ENCODE data around the gene APOBEC3B.
A peak's percentile ranks its signal among the peaks of the same experiment; 100 is the strongest.

Gene APOBEC3B

DNA sequence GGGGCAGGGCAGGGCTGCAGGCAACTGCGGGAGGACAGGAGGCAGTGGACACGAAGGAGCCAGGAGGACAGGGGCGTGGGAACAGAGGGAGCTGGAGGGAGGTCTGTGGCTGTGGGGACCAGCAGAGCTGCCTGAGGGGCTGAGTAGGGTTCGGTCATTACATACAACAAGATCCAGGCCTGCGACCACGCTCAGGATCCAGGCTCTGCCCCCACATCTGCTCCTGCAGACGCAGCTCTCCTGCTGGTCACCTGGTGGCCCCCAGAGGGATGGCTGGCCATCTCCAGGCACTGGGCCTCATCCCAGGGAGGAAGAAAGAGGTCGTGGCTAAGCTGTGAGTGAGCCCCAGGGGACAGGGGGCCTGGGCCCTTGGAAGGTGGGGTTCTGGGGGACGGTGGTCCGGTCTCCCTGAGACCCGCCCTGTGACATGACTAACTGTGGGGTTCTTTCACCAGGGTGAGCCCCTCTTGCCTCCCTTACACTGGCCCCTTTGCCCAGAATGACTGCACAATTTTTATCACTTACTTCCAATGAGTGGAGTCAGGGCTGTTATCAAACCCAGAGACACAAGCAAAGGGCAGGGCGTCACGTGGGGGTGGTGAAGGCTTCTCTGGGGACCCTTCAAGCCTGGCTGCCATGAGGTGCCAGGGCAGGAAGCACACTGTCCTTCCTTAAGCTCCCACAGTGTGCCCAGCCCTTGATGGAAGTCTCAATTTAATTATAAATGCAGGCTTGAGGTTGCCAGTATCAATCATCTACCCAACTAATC, 31.4 kb upstream of the APOBEC3B start:
- no peak overlapping the region for H2AK5ac ChIP-seq (ENCODE audit: low read length, severe bottlenecking)
- H3K4me3 ChIP-seq (ENCODE audit: insufficient read depth in 1 of 2, low read depth in 1 of 2, low read length in 2 of 2): no peak overlapping the region
- no peak overlapping the region for H3K18ac ChIP-seq (ENCODE audit: low read depth in 1 of 2, low read length in 2 of 2)
- no peak overlapping the region for H3K23ac ChIP-seq (ENCODE audit: low read length in 2 of 2)
- no peak overlapping the region for H3K4ac ChIP-seq (ENCODE audit: low read depth in 1 of 2, low read length in 2 of 2)
- peak overlapping the region; percentile 20 for H4K91ac ChIP-seq (ENCODE audit: low read length)
- H4K8ac ChIP-seq (ENCODE audit: low read length): no peak overlapping the region
- H3K4me1 ChIP-seq (ENCODE audit: control insufficient read depth, insufficient read depth, low read depth, low read length): peaks cover 1% of the 10 kb centered on the region
- H3K27me3 ChIP-seq (ENCODE audit: control insufficient read depth in 1 of 2, insufficient read depth in 1 of 2, low read length in 2 of 2): peaks cover 78 to 87% of the 10 kb centered on the region in 2 experiments
- no peaks in the 10 kb centered on the region for H3K9me3 ChIP-seq (ENCODE audit: control insufficient read depth, low read length)
- DNase-seq: no peak
- H3K36me3 ChIP-seq (ENCODE audit: control insufficient read depth in 1 of 2, insufficient read depth in 2 of 2, low read depth in 1 of 2, low read length in 2 of 2): no peaks in the 10 kb centered on the region
- no peak overlapping the region for H3K27ac ChIP-seq (ENCODE audit: low read length, poor library complexity, severe bottlenecking)
- H3K79me1 ChIP-seq (replicated peaks; ENCODE audit: low read length, poor library complexity, severe bottlenecking): no peaks in the 10 kb centered on the region
- no peak overlapping the region for H2BK15ac ChIP-seq (ENCODE audit: low read depth, poor library complexity, severe bottlenecking)
- H2BK120ac ChIP-seq (ENCODE audit: low read depth, low read length): no peak overlapping the region
- no peak overlapping the region for H3K9ac ChIP-seq (ENCODE audit: low read length)
- H2BK12ac ChIP-seq (ENCODE audit: low read length in 2 of 2): no peak overlapping the region
- H2BK5ac ChIP-seq (ENCODE audit: low read depth, low read length, poor library complexity, severe bottlenecking): no peak overlapping the region
- H3K4me2 ChIP-seq (ENCODE audit: low read length, poor library complexity, severe bottlenecking): no peak overlapping the region
- WGBS: 79% methylated on average over 13 of the region's 13 CpGs
- no peak overlapping the region for H2AFZ ChIP-seq (ENCODE audit: low read depth, low read length)
- peak overlapping the region in 1 of 2 experiments; percentile 79 for H3K14ac ChIP-seq (ENCODE audit: low read length in 2 of 2)

DNA sequence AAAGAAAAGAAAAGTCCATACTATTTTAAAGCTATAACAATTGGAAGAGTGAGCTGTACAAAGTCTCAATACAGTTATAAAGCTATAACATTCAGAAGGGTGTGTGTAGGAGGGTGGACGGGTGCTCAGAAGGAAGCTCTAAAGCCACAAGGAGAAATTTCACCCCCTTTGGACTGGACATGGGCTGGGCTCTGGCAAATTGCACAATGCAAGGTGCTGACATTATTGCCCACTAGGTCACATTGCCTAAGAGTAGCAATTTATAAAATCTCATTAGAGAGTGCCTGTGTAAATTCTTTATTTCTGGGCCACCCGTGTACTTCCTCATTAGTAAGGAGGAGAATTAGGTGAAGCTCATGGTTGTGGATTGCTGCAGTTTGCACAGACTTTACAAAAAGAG, 30.4 kb upstream of the APOBEC3B start:
- Histone ChIP-seq H3K9me3 (ENCODE audit: control insufficient read depth, low read length) (no peaks in the 10 kb centered on the region), H3K27ac (ENCODE audit: low read length, poor library complexity, severe bottlenecking) (no peak overlapping the region), H3K4me1 (ENCODE audit: control insufficient read depth, insufficient read depth, low read depth, low read length) (peaks cover 1% of the 10 kb centered on the region), H3K4me2 (ENCODE audit: low read length, poor library complexity, severe bottlenecking) (no peak overlapping the region), H3K4me3 (ENCODE audit: insufficient read depth in 1 of 2, low read depth in 1 of 2, low read length in 2 of 2) (no peak overlapping the region), H2AK5ac (ENCODE audit: low read length, severe bottlenecking) (no peak overlapping the region), H3K9ac (ENCODE audit: low read length) (no peak overlapping the region), H2BK120ac (ENCODE audit: low read depth, low read length) (no peak overlapping the region), H4K8ac (ENCODE audit: low read length) (no peak overlapping the region), H3K4ac (ENCODE audit: low read depth in 1 of 2, low read length in 2 of 2) (no peak overlapping the region), H2AFZ (ENCODE audit: low read depth, low read length) (no peak overlapping the region), H2BK5ac (ENCODE audit: low read depth, low read length, poor library complexity, severe bottlenecking) (no peak overlapping the region), H3K36me3 (ENCODE audit: control insufficient read depth in 1 of 2, insufficient read depth in 2 of 2, low read depth in 1 of 2, low read length in 2 of 2) (no peaks in the 10 kb centered on the region), H3K18ac (ENCODE audit: low read depth in 1 of 2, low read length in 2 of 2) (no peak overlapping the region), H3K23ac (ENCODE audit: low read length in 2 of 2) (no peak overlapping the region), H3K14ac (ENCODE audit: low read length in 2 of 2) (no peak overlapping the region), H2BK15ac (ENCODE audit: low read depth, poor library complexity, severe bottlenecking) (no peak overlapping the region), H2BK12ac (ENCODE audit: low read length in 2 of 2) (no peak overlapping the region), H3K27me3 (ENCODE audit: control insufficient read depth in 1 of 2, insufficient read depth in 1 of 2, low read length in 2 of 2) (peaks cover 83 to 91% of the 10 kb centered on the region in 2 experiments), H4K91ac (ENCODE audit: low read length) (no peak overlapping the region), H3K79me1 (replicated peaks; ENCODE audit: low read length, poor library complexity, severe bottlenecking) (no peaks in the 10 kb centered on the region)
- 86% methylated on average over 2 of the region's 2 CpGs for WGBS
- DNase-seq: no peak

DNA sequence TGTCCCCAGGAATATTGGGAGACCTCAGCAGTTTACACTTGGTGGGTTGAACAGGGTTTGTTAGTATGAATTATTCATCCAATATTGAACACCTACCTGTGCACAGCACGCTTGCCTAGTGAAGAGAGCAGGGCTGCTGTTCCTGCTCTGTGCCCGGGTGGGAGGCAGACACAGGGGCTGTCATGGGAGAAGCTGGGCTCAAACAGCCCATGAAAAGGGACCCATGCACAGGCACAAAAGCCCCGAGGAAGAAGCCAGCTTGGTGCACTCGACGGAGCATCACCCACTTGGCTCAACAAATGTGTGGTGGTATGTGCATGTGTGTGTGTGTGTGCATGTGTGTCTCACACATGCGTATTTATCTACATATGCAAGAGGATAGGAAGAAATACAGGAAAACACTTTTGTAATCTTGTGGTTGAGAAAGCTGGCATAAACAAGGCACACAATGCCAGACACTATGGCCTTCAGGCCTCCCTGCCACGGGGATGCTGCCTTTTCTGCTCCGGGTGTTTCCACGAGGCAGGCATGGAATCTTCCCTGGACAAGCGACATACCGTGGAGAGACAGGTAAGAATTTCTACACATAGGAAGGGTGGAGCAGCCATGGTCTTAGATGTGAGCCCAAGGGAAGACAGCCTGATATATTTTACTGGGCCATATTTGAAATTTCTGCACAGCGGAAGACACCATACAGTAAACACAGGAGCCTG, 29.7 kb upstream of the APOBEC3B start:
- no peak overlapping the region for H3K18ac ChIP-seq (ENCODE audit: low read depth in 1 of 2, low read length in 2 of 2)
- peaks cover 1% of the 10 kb centered on the region for H3K4me1 ChIP-seq (ENCODE audit: control insufficient read depth, insufficient read depth, low read depth, low read length)
- no peaks in the 10 kb centered on the region for H3K9me3 ChIP-seq (ENCODE audit: control insufficient read depth, low read length)
- H3K27ac ChIP-seq (ENCODE audit: low read length, poor library complexity, severe bottlenecking): no peak overlapping the region
- H3K14ac ChIP-seq (ENCODE audit: low read length in 2 of 2): no peak overlapping the region
- no peak for DNase-seq
- H3K36me3 ChIP-seq (ENCODE audit: control insufficient read depth in 1 of 2, insufficient read depth in 2 of 2, low read depth in 1 of 2, low read length in 2 of 2): no peaks in the 10 kb centered on the region
- H3K23ac ChIP-seq (ENCODE audit: low read length in 2 of 2): no peak overlapping the region
- peaks cover 83 to 91% of the 10 kb centered on the region in 2 experiments for H3K27me3 ChIP-seq (ENCODE audit: control insufficient read depth in 1 of 2, insufficient read depth in 1 of 2, low read length in 2 of 2)
- no peak overlapping the region for H2BK12ac ChIP-seq (ENCODE audit: low read length in 2 of 2)
- no peak overlapping the region for H2AK5ac ChIP-seq (ENCODE audit: low read length, severe bottlenecking)
- WGBS: 90% methylated on average over 12 of the region's 12 CpGs
- no peak overlapping the region for H3K4ac ChIP-seq (ENCODE audit: low read depth in 1 of 2, low read length in 2 of 2)
- no peak overlapping the region for H2BK5ac ChIP-seq (ENCODE audit: low read depth, low read length, poor library complexity, severe bottlenecking)
- no peak overlapping the region for H2BK120ac ChIP-seq (ENCODE audit: low read depth, low read length)
- H4K8ac ChIP-seq (ENCODE audit: low read length): no peak overlapping the region
- H3K9ac ChIP-seq (ENCODE audit: low read length): no peak overlapping the region
- no peaks in the 10 kb centered on the region for H3K79me1 ChIP-seq (replicated peaks; ENCODE audit: low read length, poor library complexity, severe bottlenecking)
- no peak overlapping the region for H2BK15ac ChIP-seq (ENCODE audit: low read depth, poor library complexity, severe bottlenecking)
- H3K4me3 ChIP-seq (ENCODE audit: insufficient read depth in 1 of 2, low read depth in 1 of 2, low read length in 2 of 2): no peak overlapping the region
- no peak overlapping the region for H4K91ac ChIP-seq (ENCODE audit: low read length)
- H3K4me2 ChIP-seq (ENCODE audit: low read length, poor library complexity, severe bottlenecking): no peak overlapping the region
- H2AFZ ChIP-seq (ENCODE audit: low read depth, low read length): no peak overlapping the region

DNA sequence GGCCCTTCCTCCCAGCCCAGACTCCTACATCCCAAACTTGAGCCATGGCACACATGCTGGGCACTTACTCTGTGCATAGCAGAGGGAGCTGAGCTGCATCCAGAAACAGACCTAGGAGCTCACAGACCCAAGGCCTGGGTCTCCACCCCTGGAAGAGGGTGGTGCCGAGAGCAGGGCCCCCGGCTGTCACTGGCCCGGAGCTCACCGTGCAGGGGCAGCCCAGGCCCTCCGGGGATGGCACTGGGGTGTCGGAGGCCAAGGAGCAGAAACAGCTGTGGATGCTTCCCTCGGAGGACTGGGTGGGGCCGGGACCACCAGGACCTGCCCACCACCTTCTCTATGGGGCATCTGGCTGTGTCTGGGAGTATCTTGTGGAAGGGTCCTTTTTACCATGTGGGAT, 29.1 kb upstream of the APOBEC3B start:
- peaks cover 1% of the 10 kb centered on the region for H3K4me1 ChIP-seq (ENCODE audit: control insufficient read depth, insufficient read depth, low read depth, low read length)
- H2BK12ac ChIP-seq (ENCODE audit: low read length in 2 of 2): no peak overlapping the region
- 74% methylated on average over 8 of the region's 8 CpGs for WGBS
- H2BK15ac ChIP-seq (ENCODE audit: low read depth, poor library complexity, severe bottlenecking): no peak overlapping the region
- no peak overlapping the region for H4K91ac ChIP-seq (ENCODE audit: low read length)
- H3K9me3 ChIP-seq (ENCODE audit: control insufficient read depth, low read length): no peaks in the 10 kb centered on the region
- H3K14ac ChIP-seq (ENCODE audit: low read length in 2 of 2): no peak overlapping the region
- H3K9ac ChIP-seq (ENCODE audit: low read length): no peak overlapping the region
- H2BK120ac ChIP-seq (ENCODE audit: low read depth, low read length): no peak overlapping the region
- H2AK5ac ChIP-seq (ENCODE audit: low read length, severe bottlenecking): no peak overlapping the region
- H3K79me1 ChIP-seq (replicated peaks; ENCODE audit: low read length, poor library complexity, severe bottlenecking): no peaks in the 10 kb centered on the region
- no peak overlapping the region for H3K23ac ChIP-seq (ENCODE audit: low read length in 2 of 2)
- H3K27me3 ChIP-seq (ENCODE audit: control insufficient read depth in 1 of 2, insufficient read depth in 1 of 2, low read length in 2 of 2): peaks cover 83 to 87% of the 10 kb centered on the region in 2 experiments
- no peak overlapping the region for H3K4me2 ChIP-seq (ENCODE audit: low read length, poor library complexity, severe bottlenecking)
- H2BK5ac ChIP-seq (ENCODE audit: low read depth, low read length, poor library complexity, severe bottlenecking): no peak overlapping the region
- no peak for DNase-seq
- H3K4ac ChIP-seq (ENCODE audit: low read depth in 1 of 2, low read length in 2 of 2): no peak overlapping the region
- no peak overlapping the region for H3K4me3 ChIP-seq (ENCODE audit: insufficient read depth in 1 of 2, low read depth in 1 of 2, low read length in 2 of 2)
- no peak overlapping the region for H2AFZ ChIP-seq (ENCODE audit: low read depth, low read length)
- no peak overlapping the region for H3K18ac ChIP-seq (ENCODE audit: low read depth in 1 of 2, low read length in 2 of 2)
- H3K36me3 ChIP-seq (ENCODE audit: control insufficient read depth in 1 of 2, insufficient read depth in 2 of 2, low read depth in 1 of 2, low read length in 2 of 2): no peaks in the 10 kb centered on the region
- H4K8ac ChIP-seq (ENCODE audit: low read length): no peak overlapping the region
- H3K27ac ChIP-seq (ENCODE audit: low read length, poor library complexity, severe bottlenecking): no peak overlapping the region
